ENCODE measurements around the gene OSBPL10.

GRCh38 chr3:32021748-32022147 is 40.7 kb upstream of the OSBPL10 start:
- TF ChIP-seq CTCF (conservative IDR thresholded peaks at IDR 0.05; ENCODE audit: low read depth, low read length) = no peak
- no peak for TF ChIP-seq CHD1 (IDR thresholded peaks at IDR 0.05; ENCODE audit: low read depth, low read length)
- no peak for TF ChIP-seq POLR2A (IDR thresholded peaks at IDR 0.05; ENCODE audit: low read depth, low read length)
- no peak for TF ChIP-seq RAD21 (IDR thresholded peaks at IDR 0.05; ENCODE audit: low read length)
- no peak for TF ChIP-seq FOS (IDR thresholded peaks at IDR 0.05; ENCODE audit: low read depth, low read length)
- TF ChIP-seq, protein P1, sequence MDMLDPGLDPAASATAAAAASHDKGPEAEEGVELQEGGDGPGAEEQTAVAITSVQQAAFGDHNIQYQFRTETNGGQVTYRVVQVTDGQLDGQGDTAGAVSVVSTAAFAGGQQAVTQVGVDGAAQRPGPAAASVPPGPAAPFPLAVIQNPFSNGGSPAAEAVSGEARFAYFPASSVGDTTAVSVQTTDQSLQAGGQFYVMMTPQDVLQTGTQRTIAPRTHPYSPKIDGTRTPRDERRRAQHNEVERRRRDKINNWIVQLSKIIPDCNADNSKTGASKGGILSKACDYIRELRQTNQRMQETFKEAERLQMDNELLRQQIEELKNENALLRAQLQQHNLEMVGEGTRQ (IDR thresholded peaks at IDR 0.05; ENCODE audit: low read depth, low read length) = no peak
- TF ChIP-seq RCOR1 (IDR thresholded peaks at IDR 0.05; ENCODE audit: insufficient replicate concordance, low read length) = no peak
- TF ChIP-seq SMC3 (IDR thresholded peaks at IDR 0.05; ENCODE audit: low read depth, low read length) = no peak
- TF ChIP-seq BHLHE40 (IDR thresholded peaks at IDR 0.05; ENCODE audit: low read depth, low read length) = no peak
- no peak for TF ChIP-seq CEBPB (IDR thresholded peaks at IDR 0.05; ENCODE audit: low read depth, low read length)
- TF ChIP-seq MAZ (IDR thresholded peaks at IDR 0.05; ENCODE audit: borderline replicate concordance, low read depth, low read length) = no peak
